Kidney (tissue), 14 donors: ENCODE results near the gene SNX15. TPM values are rescaled to one million over a fixed set of nuclear protein-coding genes. Genes with fewer than 3 reads are reported as not detected.
"Not testable (repeated sequence)": the region's sequence is repeated elsewhere in the genome, so short reads cannot be mapped to it uniquely, and the experiment has no call there.

Experiments
- DNase-seq, 5 donors: peaks; one replicate each; pipeline ENCODE4 v3.0.0-alpha.2; 2013 to 2020
- FAIRE-seq: peaks from 2 replicates; lab custom pipeline; 2012; peaks lifted over from hg19 to GRCh38; lab: Jason Lieb, UNC
- H3K27ac ChIP-seq, 2 donors: one replicate each; pipeline ENCODE4 v1.7.0; 2013; ENCODE audit warnings: low read depth in 2 of 2, low read length in 2 of 2, inconsistent platforms in 1 of 2
- H3K27me3 ChIP-seq: one replicate; pipeline ENCODE4 v1.7.1; 2013; ENCODE audit warnings: low read length, inconsistent platforms; ENCODE audit not compliant: control insufficient read depth, insufficient read depth
- H3K36me3 ChIP-seq, 3 donors: one replicate each; pipeline versions ENCODE4 v1.7.0 to v1.7.1; 2013; ENCODE audit warnings: low read length in 3 of 3, control low read depth in 1 of 3, inconsistent platforms in 1 of 3; ENCODE audit not compliant: insufficient read depth in 3 of 3, control insufficient read depth in 2 of 3
- H3K4me1 ChIP-seq, 3 donors: one replicate each; pipeline versions ENCODE4 v1.7.0 to v1.7.1; 2013; ENCODE audit warnings: low read length in 3 of 3, inconsistent platforms in 1 of 3, low read depth in 1 of 3; ENCODE audit not compliant: control insufficient read depth in 2 of 3, insufficient read depth in 2 of 3
- H3K4me3 ChIP-seq, 3 donors: one replicate each; pipeline versions ENCODE4 v1.7.0 to v1.8.1; 2013; ENCODE audit warnings: low read length in 3 of 3, control low read depth in 1 of 3, inconsistent platforms in 1 of 3
- H3K9ac ChIP-seq, 3 donors: one replicate each; pipeline versions ENCODE4 v1.7.0 to v1.7.1; 2013; ENCODE audit warnings: low read length in 3 of 3, control low read depth in 1 of 3, inconsistent platforms in 1 of 3
- H3K9me3 ChIP-seq, 3 donors: one replicate each; pipeline versions ENCODE4 v1.7.0 to v1.7.1; 2013; ENCODE audit warnings: low read length in 3 of 3, control low read depth in 1 of 3, inconsistent platforms in 1 of 3; ENCODE audit not compliant: control insufficient read depth in 2 of 3, insufficient read depth in 1 of 3
- intact Hi-C: fragments of 100-400 bp; cut with DNase I; formaldehyde crosslinking; loops from one replicate; pipeline ENCODE4 v1.11.1; 2022
- polyA plus RNA-seq: library from polyadenylated mRNA; stranded (reverse); fragments of 350-450 nt; fragmentation: Illumina TruSeq; extraction: RNeasy Lipid Tissue Mini Kit (QIAGEN cat#74804); gene quantifications from one replicate; pipeline ENCODE4 v1.2.3, GENCODE V29; 2014; ENCODE audit warnings: low read depth, low replicate concordance; ENCODE audit not compliant: insufficient read depth
- total RNA-seq: library from RNA; stranded (reverse); fragmentation: NEBNext Ultra II Directional; extraction: Animal tissue kit (Norgen Biotek cat#: 25700); gene quantifications from one replicate; pipeline ENCODE4 v1.2.1, GENCODE V29; 2021
- TF ChIP-seq, protein P1 (sequence below): IDR thresholded peaks from 3 replicates; pipeline ENCODE4 v1.5.1; 2012; ENCODE audit warnings: mild to moderate bottlenecking, moderate library complexity, borderline replicate concordance; ENCODE audit not compliant: insufficient read depth; ENCODE audit errors: extremely low read depth
- donor health status: control.
- donor health status: control.
- donor health status: control.
- donor health status: control.
- donor health status: control.
- donor health status: DM: yes; HTN: yes; CAD: no.
- donor health status: Normal renal cell carcinoma (clear cell type).

Gene SNX15
- total and polyA plus RNA-seq, 2 donors from 2014 or later = 27.7 to 29.6 TPM

GRCh38 chr11:65021509-65021908, 5.7 kb upstream of the SNX15 start:
- Histone ChIP-seq H3K27ac (no peak overlapping the region), H3K36me3 (peaks cover 2 to 8% (median 6%) of the 10 kb centered on the region in 3 donors), H3K4me1 (peaks cover 0 to 4% (median 0%) of the 10 kb centered on the region in 3 donors), H3K9ac (no peak overlapping the region), H3K9me3 (no peaks in the 10 kb centered on the region), H3K4me3 (no peak overlapping the region), H3K27me3 (no peaks in the 10 kb centered on the region)
- TF ChIP-seq, protein P1, sequence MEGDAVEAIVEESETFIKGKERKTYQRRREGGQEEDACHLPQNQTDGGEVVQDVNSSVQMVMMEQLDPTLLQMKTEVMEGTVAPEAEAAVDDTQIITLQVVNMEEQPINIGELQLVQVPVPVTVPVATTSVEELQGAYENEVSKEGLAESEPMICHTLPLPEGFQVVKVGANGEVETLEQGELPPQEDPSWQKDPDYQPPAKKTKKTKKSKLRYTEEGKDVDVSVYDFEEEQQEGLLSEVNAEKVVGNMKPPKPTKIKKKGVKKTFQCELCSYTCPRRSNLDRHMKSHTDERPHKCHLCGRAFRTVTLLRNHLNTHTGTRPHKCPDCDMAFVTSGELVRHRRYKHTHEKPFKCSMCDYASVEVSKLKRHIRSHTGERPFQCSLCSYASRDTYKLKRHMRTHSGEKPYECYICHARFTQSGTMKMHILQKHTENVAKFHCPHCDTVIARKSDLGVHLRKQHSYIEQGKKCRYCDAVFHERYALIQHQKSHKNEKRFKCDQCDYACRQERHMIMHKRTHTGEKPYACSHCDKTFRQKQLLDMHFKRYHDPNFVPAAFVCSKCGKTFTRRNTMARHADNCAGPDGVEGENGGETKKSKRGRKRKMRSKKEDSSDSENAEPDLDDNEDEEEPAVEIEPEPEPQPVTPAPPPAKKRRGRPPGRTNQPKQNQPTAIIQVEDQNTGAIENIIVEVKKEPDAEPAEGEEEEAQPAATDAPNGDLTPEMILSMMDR = no peak
- DNase-seq (no peak), FAIRE-seq (no peak)
- intact Hi-C loops = no loop called here

- DNase-seq, H3K9me3 ChIP-seq, FAIRE-seq, H3K27ac ChIP-seq, H3K4me3 ChIP-seq, intact Hi-C loops, H3K36me3 ChIP-seq, H3K27me3 ChIP-seq, H3K9ac ChIP-seq, H3K4me1 ChIP-seq: not testable (repeated sequence)
Observed at GRCh38 chr11:65023502-65023901, 3.7 kb upstream of the SNX15 start.

DNA sequence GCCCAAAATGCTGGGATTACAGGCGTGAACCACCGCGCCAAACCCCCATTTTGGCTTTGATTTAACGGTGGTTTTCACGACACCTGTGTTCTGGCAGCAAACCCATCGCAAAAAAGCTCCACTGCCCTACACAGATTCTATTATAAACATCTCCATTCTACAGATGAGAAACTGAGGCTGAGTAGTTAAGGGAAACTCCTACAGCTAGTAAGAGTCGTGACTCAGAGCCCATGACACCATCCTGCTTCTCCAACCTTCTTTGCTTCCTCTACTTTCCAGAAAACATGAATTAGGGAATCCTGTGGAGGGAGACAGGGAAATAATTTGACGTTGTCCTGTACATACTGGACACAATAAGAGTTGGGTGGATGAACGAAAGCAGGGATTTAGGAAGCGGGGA, 429 bp upstream of the SNX15 start:
- FAIRE-seq (no peak), DNase-seq (no peak)
- intact Hi-C loops = no loop called here
- Histone ChIP-seq H3K9me3 (no peaks in the 10 kb centered on the region), H3K36me3 (peaks cover 0 to 1% (median 1%) of the 10 kb centered on the region in 3 donors), H3K4me1 (peaks cover 0 to 9% (median 3%) of the 10 kb centered on the region in 3 donors), H3K4me3 (peak overlapping the region; percentile 64 to 80 (median 68)), H3K27ac (peak overlapping the region; percentile 65 to 88), H3K27me3 (no peaks in the 10 kb centered on the region), H3K9ac (peak overlapping the region; percentile 54 to 71 (median 54))
- TF ChIP-seq, protein P1 = no peak

DNA sequence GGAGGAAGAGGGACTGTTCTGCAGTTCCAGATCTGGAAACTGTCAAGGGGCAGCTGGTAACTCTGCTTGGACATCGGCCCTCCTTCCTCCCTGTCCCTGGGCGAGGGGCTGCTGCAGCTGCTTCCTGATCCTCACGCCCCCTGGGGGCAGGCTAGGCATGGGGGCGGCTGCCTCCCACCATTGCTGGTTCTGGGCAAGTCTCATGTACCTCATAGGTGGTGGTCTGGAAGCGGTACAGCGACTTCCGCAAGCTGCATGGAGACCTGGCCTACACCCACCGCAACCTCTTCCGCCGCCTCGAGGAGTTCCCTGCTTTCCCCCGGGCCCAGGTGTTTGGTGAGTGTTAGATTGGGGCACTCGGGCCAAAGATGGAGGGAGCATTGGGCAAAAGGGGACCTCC, 5.0 kb downstream of the SNX15 start:
- no peak overlapping the region for H3K4me3 ChIP-seq
- peaks cover 0 to 18% (median 14%) of the 10 kb centered on the region in 3 donors for H3K36me3 ChIP-seq
- FAIRE-seq (no peak), DNase-seq (no peak)
- TF ChIP-seq, protein P1 = no peak
- no peak overlapping the region for H3K27ac ChIP-seq
- H3K9me3 ChIP-seq = no peaks in the 10 kb centered on the region
- H3K27me3 ChIP-seq = no peaks in the 10 kb centered on the region
- intact Hi-C loops = no loop called here
- H3K9ac ChIP-seq = no peak overlapping the region
- H3K4me1 ChIP-seq = peaks cover 0 to 4% (median 0%) of the 10 kb centered on the region in 3 donors
